NT2/D1 (cell line): Measurements from ENCODE around the gene SCAPER.

Experiments used
- DNase-seq: peaks from one replicate; pipeline ENCODE4 v3.0.0-alpha.2; 2011; ENCODE audit warnings: low read depth, low spot score
- H3K27me3 ChIP-seq: 2 replicates; pipeline ENCODE4 v1.6.0; 2011; ENCODE audit warnings: mild to moderate bottlenecking; ENCODE audit not compliant: insufficient read length, insufficient read depth
- H3K36me3 ChIP-seq: 2 replicates; pipeline ENCODE4 v1.6.1; 2011; ENCODE audit warnings: mild to moderate bottlenecking, low read length, mixed read lengths; ENCODE audit not compliant: insufficient read depth, insufficient read length
- H3K4me1 ChIP-seq: 2 replicates; pipeline ENCODE4 v1.5.1; 2011; ENCODE audit not compliant: insufficient read depth, insufficient read length
- H3K4me3 ChIP-seq: 2 replicates; pipeline ENCODE4 v1.5.1; 2011; ENCODE audit warnings: low read depth; ENCODE audit not compliant: insufficient read length
- H3K9ac ChIP-seq: 2 replicates; pipeline ENCODE4 v1.6.0; 2011; ENCODE audit warnings: low read depth; ENCODE audit not compliant: insufficient read length
- H3K9me3 ChIP-seq: 2 replicates; pipeline ENCODE4 v1.5.1; 2011; ENCODE audit warnings: mild to moderate bottlenecking, low read length; ENCODE audit not compliant: insufficient read depth
- SUZ12 ChIP-seq: IDR thresholded peaks from 2 replicates; pipeline ENCODE4 v1.6.1; 2011; ENCODE audit not compliant: insufficient read length, insufficient read depth; ENCODE audit errors: extremely low read depth
- YY1 ChIP-seq: IDR thresholded peaks from 2 replicates; pipeline ENCODE4 v1.6.1; 2011; ENCODE audit not compliant: insufficient read length, insufficient read depth
- ZNF274 ChIP-seq: IDR thresholded peaks from 2 replicates; pipeline ENCODE4 v1.6.1; 2011; ENCODE audit warnings: mild to moderate bottlenecking, low read depth, low read length

The SCAPER gene

DNA sequence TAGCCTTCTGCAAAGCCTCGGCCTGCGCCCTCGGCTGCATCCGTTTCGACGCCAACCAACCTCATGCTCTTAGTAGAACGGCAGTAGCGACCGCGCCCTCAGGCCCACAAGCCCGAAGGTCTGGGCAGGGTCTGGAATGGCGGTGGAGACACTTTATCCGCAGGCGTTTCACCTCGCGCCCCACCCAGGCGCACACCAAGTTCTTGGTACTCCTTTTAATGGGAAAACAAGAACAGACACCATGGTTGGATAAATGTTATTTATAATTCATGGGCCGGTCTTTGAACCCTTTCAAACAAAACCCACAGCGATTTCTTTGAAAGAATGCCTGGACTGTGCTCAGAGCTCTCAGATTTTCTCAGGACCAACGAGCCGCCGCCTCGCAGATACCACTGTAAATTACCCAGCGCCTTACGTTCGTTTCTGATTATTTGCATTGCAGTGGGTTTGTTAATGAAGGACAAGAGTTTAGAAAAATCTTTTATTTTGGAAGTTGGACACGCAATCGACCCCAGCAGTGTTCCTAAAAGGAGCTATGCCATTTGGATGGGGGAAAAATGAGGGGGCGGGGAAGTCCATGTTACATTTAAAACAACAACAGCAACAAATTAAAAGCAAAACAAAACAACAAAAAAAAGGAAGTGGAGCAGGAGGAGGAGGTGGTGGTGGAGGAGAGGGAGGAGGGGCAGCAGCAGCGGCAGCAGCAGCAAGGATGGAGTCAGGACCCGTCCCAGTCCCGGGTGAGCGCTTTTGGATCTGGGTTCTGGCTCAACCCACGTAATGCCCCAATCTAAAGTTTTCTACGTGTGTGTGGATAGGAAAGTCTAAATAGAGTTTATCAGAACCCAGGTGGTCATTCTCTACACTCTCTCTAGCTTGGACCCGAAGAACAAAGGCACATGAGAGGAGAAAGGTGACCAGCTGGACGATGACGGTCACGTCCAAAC is 569.6 kb downstream of the SCAPER start:
- Histone ChIP-seq H3K9ac (peak overlapping the region; percentile 68), H3K9me3 (no peaks in the 10 kb centered on the region), H3K27me3 (peaks cover 84% of the 10 kb centered on the region), H3K4me3 (peak overlapping the region; percentile 45), H3K4me1 (peaks cover 17% of the 10 kb centered on the region), H3K36me3 (no peaks in the 10 kb centered on the region)
- DNase-seq: no peak
- TF ChIP-seq ZNF274: no peak
- no peak for TF ChIP-seq SUZ12
- TF ChIP-seq YY1: no peak

- peaks cover 19% of the 10 kb centered on the region for H3K4me1 ChIP-seq
- no peaks in the 10 kb centered on the region for H3K36me3 ChIP-seq
- no peak for TF ChIP-seq SUZ12
- no peak for TF ChIP-seq ZNF274
- TF ChIP-seq YY1: no peak
- DNase-seq: no peak
- H3K4me3 ChIP-seq: peak overlapping the region; percentile 45
- H3K27me3 ChIP-seq: peaks cover 75% of the 10 kb centered on the region
- peak overlapping the region; percentile 66 for H3K9ac ChIP-seq
- H3K9me3 ChIP-seq: no peaks in the 10 kb centered on the region
These were observed 570.5 kb downstream of the SCAPER start for GRCh38 chr15:76334438-76335306.

DNA sequence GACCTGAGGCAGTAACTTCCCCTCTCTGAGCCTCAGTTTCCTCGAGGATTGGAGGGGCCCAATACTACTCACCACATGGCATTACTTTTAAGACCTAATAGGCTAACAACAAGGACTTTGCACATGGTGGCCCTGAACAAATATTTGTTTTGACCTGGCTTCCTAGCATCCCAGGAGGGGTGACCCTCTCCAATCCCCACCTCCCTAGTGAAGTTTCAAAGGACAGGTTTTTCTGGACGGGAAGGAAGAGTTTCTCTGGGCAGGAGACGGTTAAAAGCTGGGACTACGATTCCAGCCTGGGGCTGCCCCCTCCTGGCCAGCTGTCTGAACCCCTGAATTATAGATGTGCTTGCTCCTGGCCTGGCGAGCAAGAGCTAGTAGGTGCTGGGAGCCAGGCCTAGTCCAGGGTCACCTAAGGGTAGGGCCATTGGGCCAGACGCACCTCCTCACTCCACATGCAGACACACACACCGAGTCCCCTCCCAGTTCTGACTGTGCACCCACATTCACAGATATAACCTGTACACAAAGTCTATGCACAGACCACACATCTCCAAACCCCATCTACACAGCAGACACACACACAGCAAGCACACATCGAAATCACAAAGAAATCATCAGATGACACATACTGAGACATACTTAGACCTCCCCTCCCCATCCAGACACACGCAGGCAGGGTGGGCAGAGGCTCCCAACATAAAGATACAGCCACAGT is 571.3 kb downstream of the SCAPER start:
- DNase-seq: no peak
- peaks cover 70% of the 10 kb centered on the region for H3K27me3 ChIP-seq

GRCh38 chr15:76333309-76333708 is 571.8 kb downstream of the SCAPER start:
- Histone ChIP-seq H3K9ac (no peak overlapping the region), H3K36me3 (no peaks in the 10 kb centered on the region), H3K9me3 (no peaks in the 10 kb centered on the region), H3K4me3 (no peak overlapping the region), H3K4me1 (peaks cover 17% of the 10 kb centered on the region), H3K27me3 (peaks cover 66% of the 10 kb centered on the region)
- TF ChIP-seq ZNF274: no peak
- no peak for TF ChIP-seq YY1
- TF ChIP-seq SUZ12: no peak
- DNase-seq: no peak

More for the DNA sequence above, 571.3 kb downstream of the SCAPER start:
- Histone ChIP-seq H3K9ac (no peak overlapping the region), H3K36me3 (no peaks in the 10 kb centered on the region), H3K9me3 (no peaks in the 10 kb centered on the region), H3K4me1 (peaks cover 19% of the 10 kb centered on the region), H3K4me3 (no peak overlapping the region)
- TF ChIP-seq SUZ12: no peak
- no peak for TF ChIP-seq ZNF274
- no peak for TF ChIP-seq YY1

- H3K9ac ChIP-seq: no peak overlapping the region
These were observed 572.3 kb downstream of the SCAPER start for GRCh38 chr15:76332796-76333195.

GRCh38 chr15:76330080-76330680 is 575.0 kb downstream of the SCAPER start:
- DNase-seq: no peak
- H3K4me3 ChIP-seq: no peak overlapping the region
- peaks cover 6% of the 10 kb centered on the region for H3K4me1 ChIP-seq
- H3K9me3 ChIP-seq: no peaks in the 10 kb centered on the region
- H3K27me3 ChIP-seq: peaks cover 38% of the 10 kb centered on the region
- no peak for TF ChIP-seq YY1
- H3K9ac ChIP-seq: no peak overlapping the region
- H3K36me3 ChIP-seq: no peaks in the 10 kb centered on the region

More at GRCh38 chr15:76332796-76333195, 572.3 kb downstream of the SCAPER start:
- no peak for DNase-seq
- Histone ChIP-seq H3K27me3 (peaks cover 65% of the 10 kb centered on the region), H3K36me3 (no peaks in the 10 kb centered on the region), H3K9me3 (no peaks in the 10 kb centered on the region), H3K4me3 (no peak overlapping the region), H3K4me1 (peaks cover 13% of the 10 kb centered on the region)
- TF ChIP-seq SUZ12 (no peak), YY1 (no peak), ZNF274 (no peak)
